Vagina (tissue), 2 donors: Measurements from ENCODE around the gene RUNDC3A. TPM values are rescaled to one million over a fixed set of nuclear protein-coding genes. Genes with fewer than 3 reads are reported as not detected.

Experiments used
- DNase-seq, 2 donors: peaks; one replicate each; pipeline ENCODE4 v3.0.0-alpha.2; 2017; ENCODE audit errors: extremely low spot score in 2 of 2
- H3K27ac ChIP-seq: fragments of 200-600 bp; sonication (generic); one replicate; pipeline ENCODE4 v1.5.1; 2019
- H3K27me3 ChIP-seq: fragments of 200-600 bp; sonication (generic); one replicate; pipeline ENCODE4 v1.5.1; 2019
- H3K36me3 ChIP-seq, 2 donors: fragments of 200-600 bp; sonication (generic); one replicate each; pipeline ENCODE4 v1.5.1; 2017 to 2019
- H3K4me1 ChIP-seq: fragments of 200-600 bp; sonication (generic); one replicate; pipeline ENCODE4 v1.5.1; 2019
- H3K4me3 ChIP-seq, 2 donors: fragments of 200-600 bp; sonication (generic); 1 replicate in 1 of 2; 2 replicates in 1 of 2; pipeline ENCODE4 v1.5.1; 2016 to 2019
- H3K9me3 ChIP-seq: fragments of 200-600 bp; sonication (generic); one replicate; pipeline ENCODE4 v1.5.1; 2019
- CTCF ChIP-seq, 3 experiments: fragments of 450-650 bp in 2 of 3; fragments of 200-600 bp in 1 of 3; sonication (generic) in 1 of 3; IDR thresholded peaks; one replicate each; pipeline ENCODE4 v1.5.1; 2017 to 2019; ENCODE audit warnings: antibody characterized with exemption in 3 of 3, mild to moderate bottlenecking in 2 of 3, moderate library complexity in 2 of 3
- POLR2A ChIP-seq, 2 donors: fragments of 450-650 bp; IDR thresholded peaks; one replicate each; pipeline ENCODE4 v1.6.1; 2017; ENCODE audit warnings: antibody characterized with exemption in 2 of 2, mild to moderate bottlenecking in 2 of 2, moderate library complexity in 2 of 2
- POLR2AphosphoS5 ChIP-seq, 2 donors: sonication (generic); formaldehyde crosslinking; IDR thresholded peaks; one replicate each; pipeline ENCODE4 v1.9.0; 2017; ENCODE audit warnings: antibody characterized with exemption in 2 of 2, mild to moderate bottlenecking in 2 of 2, low read depth in 1 of 2; ENCODE audit not compliant: insufficient read depth in 1 of 2
- intact Hi-C: fragments of 100-400 bp; cut with DNase I; formaldehyde crosslinking; loops from one replicate; pipeline ENCODE4 v1.15.1; 2023
- total RNA-seq: library from RNA; depleted of rRNA; stranded (reverse); fragments of >200 nt; gene quantifications from one replicate; pipeline ENCODE4 v1.2.3, GENCODE V29; 2016

Gene RUNDC3A
- total RNA-seq, 1 donor from 2014 or later, result 2.0 TPM

GRCh38 chr17:44310609-44311376, 2.4 kb downstream of the RUNDC3A start:
- Histone ChIP-seq H3K36me3 (no peaks in the 10 kb centered on the region), H3K4me3 (no peak overlapping the region), H3K27ac (no peak overlapping the region), H3K27me3 (peaks cover 6% of the 10 kb centered on the region), H3K4me1 (peaks cover 28% of the 10 kb centered on the region), H3K9me3 (no peaks in the 10 kb centered on the region)
- no peak for DNase-seq
- intact Hi-C loops, result no loop called here
- TF ChIP-seq CTCF (IDR thresholded peaks at IDR 0.05) (no peak), POLR2AphosphoS5 (IDR thresholded peaks at IDR 0.05; ENCODE audit: insufficient read depth in 1 of 2, low read depth in 1 of 2) (no peak), POLR2A (IDR thresholded peaks at IDR 0.05) (no peak)

- DNase-seq, result no peak
- Histone ChIP-seq H3K9me3 (no peaks in the 10 kb centered on the region), H3K4me3 (no peak overlapping the region), H3K27me3 (peaks cover 6% of the 10 kb centered on the region), H3K36me3 (no peaks in the 10 kb centered on the region), H3K4me1 (peaks cover 28% of the 10 kb centered on the region), H3K27ac (no peak overlapping the region)
- TF ChIP-seq CTCF (IDR thresholded peaks at IDR 0.05), result no peak
- TF ChIP-seq POLR2A (IDR thresholded peaks at IDR 0.05), result no peak
- TF ChIP-seq POLR2AphosphoS5 (IDR thresholded peaks at IDR 0.05; ENCODE audit: insufficient read depth in 1 of 2, low read depth in 1 of 2), result no peak
- intact Hi-C loops, result no loop called here
Observed at GRCh38 chr17:44311562-44312181, 3.3 kb downstream of the RUNDC3A start.

- Histone ChIP-seq H3K27me3 (peaks cover 6% of the 10 kb centered on the region), H3K9me3 (no peaks in the 10 kb centered on the region), H3K36me3 (no peaks in the 10 kb centered on the region), H3K4me3 (no peak overlapping the region), H3K27ac (no peak overlapping the region), H3K4me1 (peaks cover 25% of the 10 kb centered on the region)
- TF ChIP-seq POLR2AphosphoS5 (IDR thresholded peaks at IDR 0.05; ENCODE audit: insufficient read depth in 1 of 2, low read depth in 1 of 2) (no peak), CTCF (IDR thresholded peaks at IDR 0.05) (no peak), POLR2A (IDR thresholded peaks at IDR 0.05) (no peak)
- no peak for DNase-seq
- intact Hi-C loops, result no loop called here
Observed at GRCh38 chr17:44312396-44313104, 4.1 kb downstream of the RUNDC3A start.

GRCh38 chr17:44314031-44314430, 5.6 kb downstream of the RUNDC3A start:
- no peaks in the 10 kb centered on the region for H3K36me3 ChIP-seq
- intact Hi-C loops, result no loop called here
- H3K27me3 ChIP-seq, result peaks cover 6% of the 10 kb centered on the region
- DNase-seq, result no peak
- TF ChIP-seq CTCF (IDR thresholded peaks at IDR 0.05), result no peak
- no peak for TF ChIP-seq POLR2AphosphoS5 (IDR thresholded peaks at IDR 0.05; ENCODE audit: insufficient read depth in 1 of 2, low read depth in 1 of 2)
- no peak for TF ChIP-seq POLR2A (IDR thresholded peaks at IDR 0.05)
- H3K4me3 ChIP-seq, result no peak overlapping the region
- H3K9me3 ChIP-seq, result no peaks in the 10 kb centered on the region
- H3K4me1 ChIP-seq, result peaks cover 11% of the 10 kb centered on the region
- H3K27ac ChIP-seq, result no peak overlapping the region
